Esophagus squamous epithelium (tissue), 5 donors: Measurements from ENCODE around the gene JPT2. TPM values are rescaled to one million over a fixed set of nuclear protein-coding genes. Genes with fewer than 3 reads are reported as not detected.

Experiments used
- DNase-seq: peaks from one replicate; lab custom pipeline; 2025; lab: John Stamatoyannopoulos, UW
- H3K27ac ChIP-seq, 4 donors: fragments of 200-600 bp; sonication (generic); one replicate each; pipeline ENCODE4 v1.5.1; 2016 to 2019; ENCODE audit warnings: mild to moderate bottlenecking in 1 of 4
- H3K27me3 ChIP-seq, 4 donors: fragments of 200-600 bp; sonication (generic); 1 replicate in 3 of 4; 2 replicates in 1 of 4; pipeline versions ENCODE4 v1.5.1 to v1.6.0; 2017 to 2021; ENCODE audit warnings: antibody characterized with exemption in 1 of 4
- H3K36me3 ChIP-seq, 3 donors: fragments of 200-600 bp; sonication (generic); one replicate each; pipeline ENCODE4 v1.5.1; 2016 to 2019
- H3K4me1 ChIP-seq, 3 donors: fragments of 200-600 bp; sonication (generic); one replicate each; pipeline ENCODE4 v1.5.1; 2017 to 2019
- H3K4me3 ChIP-seq, 4 donors: fragments of 200-600 bp; sonication (generic); 1 replicate in 3 of 4; 2 replicates in 1 of 4; pipeline ENCODE4 v1.5.1; 2016 to 2019; ENCODE audit warnings: mild to moderate bottlenecking in 2 of 4, moderate library complexity in 1 of 4
- H3K9me3 ChIP-seq, 3 donors: fragments of 200-600 bp; sonication (generic); one replicate each; pipeline ENCODE4 v1.5.1; 2016 to 2019
- POLR2A ChIP-seq, 4 donors: fragments of 450-650 bp; IDR thresholded peaks; one replicate each; pipeline ENCODE4 v1.6.1; 2017; ENCODE audit warnings: antibody characterized with exemption in 4 of 4, mild to moderate bottlenecking in 4 of 4, moderate library complexity in 3 of 4
- WGBS, 2 donors: methylation state at CpG; one replicate each; pipeline ENCODE4 v1.1.5; 2018; 5-methylcytosine and 5-hydroxymethylcytosine counted together
- intact Hi-C: fragments of 100-400 bp; cut with DNase I; formaldehyde crosslinking; loops from one replicate; pipeline ENCODE4 v1.15.0; 2022
- total RNA-seq, 4 donors: library from RNA; depleted of rRNA; stranded (reverse); fragments of >200 nt; gene quantifications; one replicate each; pipeline ENCODE4 v1.1.0, GENCODE V29; 2016
- TF ChIP-seq, protein P1 (sequence below), 6 experiments: fragments of 450-650 bp in 4 of 6; fragments of 200-600 bp in 2 of 6; sonication (generic) in 2 of 6; IDR thresholded peaks; one replicate each; pipeline ENCODE4 v1.5.1; 2016 to 2019; ENCODE audit warnings: antibody characterized with exemption in 6 of 6, mild to moderate bottlenecking in 4 of 6, moderate library complexity in 4 of 6
- donor health status: DM: yes; HTN: yes; CAD: no.

Gene JPT2
- total RNA-seq, 4 donors from 2014 or later = 45.6 to 68.0 (median 48.6) TPM

DNA sequence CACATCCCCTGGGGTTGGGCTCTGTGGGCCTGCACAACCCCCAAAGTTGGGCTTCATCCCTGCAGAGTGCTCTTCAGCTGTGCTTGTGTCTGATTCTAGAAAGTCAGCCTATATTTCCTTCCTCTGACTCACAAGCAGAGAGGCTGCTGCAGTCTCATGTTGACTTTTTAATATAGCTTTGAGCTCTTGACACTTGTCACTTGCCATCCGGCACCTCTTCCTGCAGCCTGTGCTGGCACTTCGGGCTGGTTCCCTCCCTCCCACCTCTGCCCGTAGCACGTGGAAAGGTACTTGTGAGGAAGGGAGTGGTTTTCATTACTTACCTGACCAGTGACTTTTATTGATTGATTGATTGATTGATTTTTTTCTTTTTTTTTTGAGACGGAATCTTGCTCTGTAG is 19.0 kb upstream of the JPT2 start:
- Histone ChIP-seq H3K27ac (no peak overlapping the region), H3K36me3 (peaks cover 61 to 100% (median 66%) of the 10 kb centered on the region in 3 donors), H3K9me3 (no peaks in the 10 kb centered on the region), H3K4me3 (no peak overlapping the region), H3K4me1 (peaks cover 7 to 21% (median 13%) of the 10 kb centered on the region in 3 donors), H3K27me3 (no peaks in the 10 kb centered on the region)
- intact Hi-C loops = no loop called here
- TF ChIP-seq, protein P1, sequence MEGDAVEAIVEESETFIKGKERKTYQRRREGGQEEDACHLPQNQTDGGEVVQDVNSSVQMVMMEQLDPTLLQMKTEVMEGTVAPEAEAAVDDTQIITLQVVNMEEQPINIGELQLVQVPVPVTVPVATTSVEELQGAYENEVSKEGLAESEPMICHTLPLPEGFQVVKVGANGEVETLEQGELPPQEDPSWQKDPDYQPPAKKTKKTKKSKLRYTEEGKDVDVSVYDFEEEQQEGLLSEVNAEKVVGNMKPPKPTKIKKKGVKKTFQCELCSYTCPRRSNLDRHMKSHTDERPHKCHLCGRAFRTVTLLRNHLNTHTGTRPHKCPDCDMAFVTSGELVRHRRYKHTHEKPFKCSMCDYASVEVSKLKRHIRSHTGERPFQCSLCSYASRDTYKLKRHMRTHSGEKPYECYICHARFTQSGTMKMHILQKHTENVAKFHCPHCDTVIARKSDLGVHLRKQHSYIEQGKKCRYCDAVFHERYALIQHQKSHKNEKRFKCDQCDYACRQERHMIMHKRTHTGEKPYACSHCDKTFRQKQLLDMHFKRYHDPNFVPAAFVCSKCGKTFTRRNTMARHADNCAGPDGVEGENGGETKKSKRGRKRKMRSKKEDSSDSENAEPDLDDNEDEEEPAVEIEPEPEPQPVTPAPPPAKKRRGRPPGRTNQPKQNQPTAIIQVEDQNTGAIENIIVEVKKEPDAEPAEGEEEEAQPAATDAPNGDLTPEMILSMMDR (IDR thresholded peaks at IDR 0.05) = no peak
- TF ChIP-seq POLR2A (IDR thresholded peaks at IDR 0.05) = no peak
- no peak for DNase-seq
- WGBS, 2 donors = 84 to 87% methylated on average over 5 of the region's 5 CpGs

DNA sequence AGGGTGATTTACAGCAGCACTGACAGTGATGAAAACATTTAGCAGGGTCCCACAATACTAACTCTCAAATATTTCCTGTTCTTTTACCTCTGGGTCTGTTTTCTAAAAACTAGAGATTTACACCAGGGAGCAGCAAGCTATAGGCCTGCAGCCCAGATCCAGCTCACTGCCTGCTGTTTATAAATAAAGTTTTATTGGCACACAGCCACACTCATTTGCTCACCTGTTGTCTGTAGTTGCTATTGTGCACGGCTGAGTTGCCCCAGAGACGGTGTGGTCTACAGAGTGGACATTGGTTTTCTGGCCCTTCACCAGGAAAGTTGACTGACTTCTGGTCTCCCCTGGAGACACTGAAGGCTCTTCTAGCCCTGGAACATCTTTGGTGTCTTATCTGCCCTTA is 16.3 kb upstream of the JPT2 start:
- H3K4me1 ChIP-seq = no peaks in the 10 kb centered on the region
- intact Hi-C loops = no loop called here
- DNase-seq = no peak
- TF ChIP-seq POLR2A (IDR thresholded peaks at IDR 0.05) = no peak
- TF ChIP-seq, protein P1 (IDR thresholded peaks at IDR 0.05) = no peak
- peaks cover 69 to 100% (median 70%) of the 10 kb centered on the region in 3 donors for H3K36me3 ChIP-seq
- H3K27me3 ChIP-seq = no peaks in the 10 kb centered on the region
- H3K9me3 ChIP-seq = no peaks in the 10 kb centered on the region
- H3K4me3 ChIP-seq = no peak overlapping the region
- 75 to 100% methylated on average over 2 of the region's 2 CpGs for WGBS, 2 donors
- H3K27ac ChIP-seq = no peak overlapping the region

DNA sequence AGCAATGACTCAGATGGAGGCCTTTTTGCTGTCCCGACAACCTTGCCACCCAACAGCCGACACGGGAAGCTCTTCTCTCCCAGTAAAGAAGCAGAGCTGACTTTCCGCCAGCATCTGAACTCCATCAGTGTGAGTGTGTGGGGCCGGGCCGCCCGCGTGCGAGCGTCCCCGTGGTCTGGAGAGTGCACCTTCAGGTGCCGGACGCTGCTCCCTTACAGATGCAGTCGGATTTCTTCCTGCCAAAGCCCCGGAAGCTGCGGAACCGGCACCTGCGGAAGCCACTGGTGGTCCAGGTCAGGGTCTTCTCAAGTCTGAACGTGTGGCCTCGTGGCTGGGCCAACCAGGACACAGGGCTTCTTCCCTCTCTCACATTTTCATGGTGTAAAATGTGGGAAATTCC is 15.5 kb upstream of the JPT2 start:
- no peaks in the 10 kb centered on the region for H3K4me1 ChIP-seq
- 90 to 94% methylated on average over 2 to 9 of the region's 20 CpGs for WGBS, 2 donors

DNA sequence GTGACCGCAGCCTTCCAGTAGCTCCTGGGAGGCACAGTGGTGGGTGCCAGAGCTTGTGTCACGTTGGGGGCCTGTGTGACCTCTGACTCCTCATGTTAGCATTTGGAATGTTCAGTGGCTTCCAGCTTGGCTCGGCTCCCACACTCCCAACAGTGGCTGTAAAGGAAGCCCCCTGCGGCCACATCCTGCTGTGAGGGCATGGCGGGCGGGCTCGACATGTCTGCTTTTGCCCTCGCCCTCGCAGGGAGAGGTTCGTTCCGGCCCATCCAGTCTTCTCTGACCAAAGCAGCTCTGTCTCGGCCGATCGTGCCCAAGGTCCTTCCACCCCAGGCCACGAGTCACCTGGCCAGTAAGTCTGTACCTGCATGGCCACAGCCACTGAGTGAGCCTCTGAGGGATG is 12.2 kb upstream of the JPT2 start:
- no peak for DNase-seq

More for the DNA sequence above, 15.5 kb upstream of the JPT2 start:
- DNase-seq = no peak
- no peaks in the 10 kb centered on the region for H3K9me3 ChIP-seq
- no peaks in the 10 kb centered on the region for H3K27me3 ChIP-seq
- H3K4me3 ChIP-seq = no peak overlapping the region
- peaks cover 71 to 100% (median 75%) of the 10 kb centered on the region in 3 donors for H3K36me3 ChIP-seq
- intact Hi-C loops = no loop called here
- H3K27ac ChIP-seq = no peak overlapping the region
- TF ChIP-seq, protein P1 (IDR thresholded peaks at IDR 0.05) = no peak
- TF ChIP-seq POLR2A (IDR thresholded peaks at IDR 0.05) = no peak

DNA sequence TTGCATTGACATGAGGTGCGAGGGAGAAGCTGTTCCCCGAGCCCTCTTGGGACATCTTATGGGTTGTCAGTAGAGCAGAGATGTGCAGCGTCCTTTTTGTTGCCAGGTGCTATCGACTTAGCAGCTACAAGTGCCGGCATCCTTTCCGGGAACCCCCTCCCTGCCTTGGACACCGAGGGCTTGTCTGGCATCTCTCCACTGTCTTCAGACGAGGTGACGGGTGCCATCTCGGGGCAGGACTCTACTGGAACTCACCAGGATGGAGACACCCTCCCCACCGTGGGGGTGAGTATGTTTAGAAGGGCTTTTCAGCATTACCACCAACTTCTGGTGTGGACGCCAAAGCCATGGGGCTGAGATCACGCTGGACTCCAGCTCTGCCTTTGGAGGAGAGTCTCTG is 11.8 kb upstream of the JPT2 start:
- TF ChIP-seq, protein P1 (IDR thresholded peaks at IDR 0.05) = no peak
- no peak for TF ChIP-seq POLR2A (IDR thresholded peaks at IDR 0.05)
- Histone ChIP-seq H3K9me3 (no peaks in the 10 kb centered on the region), H3K4me3 (no peak overlapping the region), H3K27me3 (no peaks in the 10 kb centered on the region), H3K27ac (no peak overlapping the region), H3K36me3 (peaks cover 81 to 100% (median 84%) of the 10 kb centered on the region in 3 donors), H3K4me1 (no peaks in the 10 kb centered on the region)
- 89 to 90% methylated on average over 12 to 13 of the region's 13 CpGs for WGBS, 2 donors
- intact Hi-C loops = no loop called here
- DNase-seq = no peak

More for the DNA sequence above, 12.2 kb upstream of the JPT2 start:
- intact Hi-C loops = no loop called here
- Histone ChIP-seq H3K27ac (no peak overlapping the region), H3K36me3 (peaks cover 77 to 100% (median 85%) of the 10 kb centered on the region in 3 donors), H3K4me3 (no peak overlapping the region), H3K9me3 (no peaks in the 10 kb centered on the region), H3K27me3 (no peaks in the 10 kb centered on the region), H3K4me1 (no peaks in the 10 kb centered on the region)
- WGBS, 2 donors = 70 to 85% methylated on average over 2 to 11 of the region's 15 CpGs
- TF ChIP-seq, protein P1 (IDR thresholded peaks at IDR 0.05) = no peak
- no peak for TF ChIP-seq POLR2A (IDR thresholded peaks at IDR 0.05)
